ENCODE measurements around the gene DRAP1. TPM values are rescaled to one million over a fixed set of nuclear protein-coding genes. Genes with fewer than 3 reads are reported as not detected.
A peak's percentile ranks its signal among the peaks of the same experiment; 100 is the strongest.

The DRAP1 gene
- total and polyA plus RNA-seq, 2 experiments from 2014 or later, result 121 to 294 TPM

DNA sequence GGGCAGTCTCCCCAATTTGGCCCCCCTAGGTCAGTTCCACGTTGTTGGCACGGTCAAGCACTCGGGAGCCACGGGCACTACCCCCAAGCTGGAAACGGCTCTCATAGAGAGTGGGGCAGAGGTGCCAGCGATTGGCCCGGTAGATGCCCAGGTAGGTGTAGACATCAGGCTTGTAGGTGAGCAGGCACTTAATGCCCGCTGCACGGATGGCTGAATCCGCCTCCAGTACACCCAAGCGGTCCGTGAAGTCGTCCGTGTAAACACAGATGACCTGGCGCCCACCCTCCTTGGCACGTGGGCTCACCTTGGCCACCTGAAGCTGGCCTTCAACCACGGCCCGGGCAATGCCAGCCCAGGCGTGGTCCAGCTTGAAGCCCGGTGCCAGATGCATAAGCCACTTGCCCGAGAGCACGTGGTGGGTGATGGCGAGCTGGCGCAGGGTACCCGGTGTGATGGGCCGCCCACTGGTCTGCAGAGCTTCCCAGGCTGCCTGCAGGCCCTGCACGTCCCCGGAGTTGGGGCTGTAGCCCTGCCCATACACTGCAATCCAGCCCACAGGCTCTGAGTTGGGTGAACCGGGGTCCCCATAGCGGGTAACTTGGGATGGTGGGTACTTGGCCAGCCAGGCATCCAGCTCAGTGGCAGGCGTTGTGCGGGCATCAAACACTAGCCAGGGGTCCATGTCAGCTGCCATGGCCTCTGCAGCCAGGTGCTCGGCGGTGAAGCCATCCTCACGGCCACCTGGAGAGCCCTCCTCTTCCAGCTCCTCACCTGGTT, 1.6 kb upstream of the DRAP1 start:
- Histone ChIP-seq H3K9me2 (ENCODE audit: insufficient read depth) (no peaks in the 10 kb centered on the region), H3K4me1 (ENCODE audit: insufficient read depth) (peaks cover 5% of the 10 kb centered on the region; the same call in 1 of the 2 replicates), H3K4me2 (peak overlapping the region; percentile 92), H3K27ac (ENCODE audit: low read depth) (no peak overlapping the region), H4K20me1 (replicated peaks; ENCODE audit: insufficient read depth) (no peaks in the 10 kb centered on the region), H2AFZ (no peak overlapping the region), H3K79me2 (replicated peaks; ENCODE audit: insufficient read depth) (peaks cover 7% of the 10 kb centered on the region), H3K36me3 (ENCODE audit: insufficient read depth) (no peaks in the 10 kb centered on the region; the same call in 1 of the 2 replicates), H3K4me3 (peak overlapping the region; percentile 98), H3F3A (replicated peaks; ENCODE audit: low read depth) (0 out of 2 replicates have a peak, but pooled peaks cover 6% of the 10 kb centered on the region), H3K27me3 (ENCODE audit: insufficient read depth) (no peaks in the 10 kb centered on the region)
- ATAC-seq (no peak), DNase-seq (ENCODE audit: low spot score) (no peak)
- no peaks in the 10 kb centered on the region for H3K9me3 Mint-ChIP-seq
- peaks cover 20% of the 10 kb centered on the region for H3K27me3 Mint-ChIP-seq (ENCODE audit: insufficient read depth, low read depth, poor library complexity)
- H3K4me1 Mint-ChIP-seq, result peaks cover 6% of the 10 kb centered on the region
- H3K36me3 Mint-ChIP-seq (ENCODE audit: low read depth), result peaks cover 15% of the 10 kb centered on the region
- H3K4me3 Mint-ChIP-seq, result peak overlapping the region; percentile 83
- no peak overlapping the region for H3K27ac Mint-ChIP-seq
- TF ChIP-seq ZNF331 (CRISPR knock-in tag; IDR thresholded peaks at IDR 0.05; ENCODE audit: low read depth), result no peak
- TF ChIP-seq, protein P1, sequence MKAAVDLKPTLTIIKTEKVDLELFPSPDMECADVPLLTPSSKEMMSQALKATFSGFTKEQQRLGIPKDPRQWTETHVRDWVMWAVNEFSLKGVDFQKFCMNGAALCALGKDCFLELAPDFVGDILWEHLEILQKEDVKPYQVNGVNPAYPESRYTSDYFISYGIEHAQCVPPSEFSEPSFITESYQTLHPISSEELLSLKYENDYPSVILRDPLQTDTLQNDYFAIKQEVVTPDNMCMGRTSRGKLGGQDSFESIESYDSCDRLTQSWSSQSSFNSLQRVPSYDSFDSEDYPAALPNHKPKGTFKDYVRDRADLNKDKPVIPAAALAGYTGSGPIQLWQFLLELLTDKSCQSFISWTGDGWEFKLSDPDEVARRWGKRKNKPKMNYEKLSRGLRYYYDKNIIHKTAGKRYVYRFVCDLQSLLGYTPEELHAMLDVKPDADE (IDR thresholded peaks at IDR 0.05), result no peak
- TF ChIP-seq POLR2AphosphoS5 (IDR thresholded peaks at IDR 0.05; ENCODE audit: low read depth), result no peak
- no peak for TF ChIP-seq ZNF114 (CRISPR knock-in tag; IDR thresholded peaks at IDR 0.05)
- TF ChIP-seq CREB1 (CRISPR knock-in tag; IDR thresholded peaks at IDR 0.05; ENCODE audit: low read depth), result no peak
- no peak for TF ChIP-seq EZH2phosphoT487 (IDR thresholded peaks at IDR 0.05; ENCODE audit: unreplicated experiment)
- TF ChIP-seq, protein P2, sequence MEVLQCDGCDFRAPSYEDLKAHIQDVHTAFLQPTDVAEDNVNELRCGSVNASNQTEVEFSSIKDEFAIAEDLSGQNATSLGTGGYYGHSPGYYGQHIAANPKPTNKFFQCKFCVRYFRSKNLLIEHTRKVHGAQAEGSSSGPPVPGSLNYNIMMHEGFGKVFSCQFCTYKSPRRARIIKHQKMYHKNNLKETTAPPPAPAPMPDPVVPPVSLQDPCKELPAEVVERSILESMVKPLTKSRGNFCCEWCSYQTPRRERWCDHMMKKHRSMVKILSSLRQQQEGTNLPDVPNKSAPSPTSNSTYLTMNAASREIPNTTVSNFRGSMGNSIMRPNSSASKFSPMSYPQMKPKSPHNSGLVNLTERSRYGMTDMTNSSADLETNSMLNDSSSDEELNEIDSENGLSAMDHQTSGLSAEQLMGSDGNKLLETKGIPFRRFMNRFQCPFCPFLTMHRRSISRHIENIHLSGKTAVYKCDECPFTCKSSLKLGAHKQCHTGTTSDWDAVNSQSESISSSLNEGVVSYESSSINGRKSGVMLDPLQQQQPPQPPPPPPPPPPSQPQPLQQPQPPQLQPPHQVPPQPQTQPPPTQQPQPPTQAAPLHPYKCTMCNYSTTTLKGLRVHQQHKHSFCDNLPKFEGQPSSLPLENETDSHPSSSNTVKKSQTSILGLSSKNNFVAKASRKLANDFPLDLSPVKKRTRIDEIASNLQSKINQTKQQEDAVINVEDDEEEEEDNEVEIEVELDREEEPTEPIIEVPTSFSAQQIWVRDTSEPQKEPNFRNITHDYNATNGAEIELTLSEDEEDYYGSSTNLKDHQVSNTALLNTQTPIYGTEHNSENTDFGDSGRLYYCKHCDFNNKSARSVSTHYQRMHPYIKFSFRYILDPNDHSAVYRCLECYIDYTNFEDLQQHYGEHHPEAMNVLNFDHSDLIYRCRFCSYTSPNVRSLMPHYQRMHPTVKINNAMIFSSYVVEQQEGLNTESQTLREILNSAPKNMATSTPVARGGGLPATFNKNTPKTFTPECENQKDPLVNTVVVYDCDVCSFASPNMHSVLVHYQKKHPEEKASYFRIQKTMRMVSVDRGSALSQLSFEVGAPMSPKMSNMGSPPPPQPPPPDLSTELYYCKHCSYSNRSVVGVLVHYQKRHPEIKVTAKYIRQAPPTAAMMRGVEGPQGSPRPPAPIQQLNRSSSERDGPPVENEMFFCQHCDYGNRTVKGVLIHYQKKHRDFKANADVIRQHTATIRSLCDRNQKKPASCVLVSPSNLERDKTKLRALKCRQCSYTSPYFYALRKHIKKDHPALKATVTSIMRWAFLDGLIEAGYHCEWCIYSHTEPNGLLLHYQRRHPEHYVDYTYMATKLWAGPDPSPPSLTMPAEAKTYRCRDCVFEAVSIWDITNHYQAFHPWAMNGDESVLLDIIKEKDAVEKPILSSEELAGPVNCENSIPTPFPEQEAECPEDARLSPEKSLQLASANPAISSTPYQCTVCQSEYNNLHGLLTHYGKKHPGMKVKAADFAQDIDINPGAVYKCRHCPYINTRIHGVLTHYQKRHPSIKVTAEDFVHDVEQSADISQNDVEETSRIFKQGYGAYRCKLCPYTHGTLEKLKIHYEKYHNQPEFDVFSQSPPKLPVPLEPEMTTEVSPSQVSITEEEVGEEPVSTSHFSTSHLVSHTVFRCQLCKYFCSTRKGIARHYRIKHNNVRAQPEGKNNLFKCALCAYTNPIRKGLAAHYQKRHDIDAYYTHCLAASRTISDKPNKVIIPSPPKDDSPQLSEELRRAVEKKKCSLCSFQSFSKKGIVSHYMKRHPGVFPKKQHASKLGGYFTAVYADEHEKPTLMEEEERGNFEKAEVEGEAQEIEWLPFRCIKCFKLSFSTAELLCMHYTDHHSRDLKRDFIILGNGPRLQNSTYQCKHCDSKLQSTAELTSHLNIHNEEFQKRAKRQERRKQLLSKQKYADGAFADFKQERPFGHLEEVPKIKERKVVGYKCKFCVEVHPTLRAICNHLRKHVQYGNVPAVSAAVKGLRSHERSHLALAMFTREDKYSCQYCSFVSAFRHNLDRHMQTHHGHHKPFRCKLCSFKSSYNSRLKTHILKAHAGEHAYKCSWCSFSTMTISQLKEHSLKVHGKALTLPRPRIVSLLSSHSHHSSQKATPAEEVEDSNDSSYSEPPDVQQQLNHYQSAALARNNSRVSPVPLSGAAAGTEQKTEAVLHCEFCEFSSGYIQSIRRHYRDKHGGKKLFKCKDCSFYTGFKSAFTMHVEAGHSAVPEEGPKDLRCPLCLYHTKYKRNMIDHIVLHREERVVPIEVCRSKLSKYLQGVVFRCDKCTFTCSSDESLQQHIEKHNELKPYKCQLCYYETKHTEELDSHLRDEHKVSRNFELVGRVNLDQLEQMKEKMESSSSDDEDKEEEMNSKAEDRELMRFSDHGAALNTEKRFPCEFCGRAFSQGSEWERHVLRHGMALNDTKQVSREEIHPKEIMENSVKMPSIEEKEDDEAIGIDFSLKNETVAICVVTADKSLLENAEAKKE (CRISPR knock-in tag; IDR thresholded peaks at IDR 0.05), result no peak
- no peak for TF ChIP-seq EZH2 (IDR thresholded peaks at IDR 0.05; ENCODE audit: low read depth, unreplicated experiment)
- TF ChIP-seq, protein P3, sequence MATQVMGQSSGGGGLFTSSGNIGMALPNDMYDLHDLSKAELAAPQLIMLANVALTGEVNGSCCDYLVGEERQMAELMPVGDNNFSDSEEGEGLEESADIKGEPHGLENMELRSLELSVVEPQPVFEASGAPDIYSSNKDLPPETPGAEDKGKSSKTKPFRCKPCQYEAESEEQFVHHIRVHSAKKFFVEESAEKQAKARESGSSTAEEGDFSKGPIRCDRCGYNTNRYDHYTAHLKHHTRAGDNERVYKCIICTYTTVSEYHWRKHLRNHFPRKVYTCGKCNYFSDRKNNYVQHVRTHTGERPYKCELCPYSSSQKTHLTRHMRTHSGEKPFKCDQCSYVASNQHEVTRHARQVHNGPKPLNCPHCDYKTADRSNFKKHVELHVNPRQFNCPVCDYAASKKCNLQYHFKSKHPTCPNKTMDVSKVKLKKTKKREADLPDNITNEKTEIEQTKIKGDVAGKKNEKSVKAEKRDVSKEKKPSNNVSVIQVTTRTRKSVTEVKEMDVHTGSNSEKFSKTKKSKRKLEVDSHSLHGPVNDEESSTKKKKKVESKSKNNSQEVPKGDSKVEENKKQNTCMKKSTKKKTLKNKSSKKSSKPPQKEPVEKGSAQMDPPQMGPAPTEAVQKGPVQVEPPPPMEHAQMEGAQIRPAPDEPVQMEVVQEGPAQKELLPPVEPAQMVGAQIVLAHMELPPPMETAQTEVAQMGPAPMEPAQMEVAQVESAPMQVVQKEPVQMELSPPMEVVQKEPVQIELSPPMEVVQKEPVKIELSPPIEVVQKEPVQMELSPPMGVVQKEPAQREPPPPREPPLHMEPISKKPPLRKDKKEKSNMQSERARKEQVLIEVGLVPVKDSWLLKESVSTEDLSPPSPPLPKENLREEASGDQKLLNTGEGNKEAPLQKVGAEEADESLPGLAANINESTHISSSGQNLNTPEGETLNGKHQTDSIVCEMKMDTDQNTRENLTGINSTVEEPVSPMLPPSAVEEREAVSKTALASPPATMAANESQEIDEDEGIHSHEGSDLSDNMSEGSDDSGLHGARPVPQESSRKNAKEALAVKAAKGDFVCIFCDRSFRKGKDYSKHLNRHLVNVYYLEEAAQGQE (IDR thresholded peaks at IDR 0.05; ENCODE audit: unreplicated experiment), result no peak
- no peak for TF ChIP-seq NANOG (IDR thresholded peaks at IDR 0.05; ENCODE audit: borderline replicate concordance)
- TF ChIP-seq, protein P4, sequence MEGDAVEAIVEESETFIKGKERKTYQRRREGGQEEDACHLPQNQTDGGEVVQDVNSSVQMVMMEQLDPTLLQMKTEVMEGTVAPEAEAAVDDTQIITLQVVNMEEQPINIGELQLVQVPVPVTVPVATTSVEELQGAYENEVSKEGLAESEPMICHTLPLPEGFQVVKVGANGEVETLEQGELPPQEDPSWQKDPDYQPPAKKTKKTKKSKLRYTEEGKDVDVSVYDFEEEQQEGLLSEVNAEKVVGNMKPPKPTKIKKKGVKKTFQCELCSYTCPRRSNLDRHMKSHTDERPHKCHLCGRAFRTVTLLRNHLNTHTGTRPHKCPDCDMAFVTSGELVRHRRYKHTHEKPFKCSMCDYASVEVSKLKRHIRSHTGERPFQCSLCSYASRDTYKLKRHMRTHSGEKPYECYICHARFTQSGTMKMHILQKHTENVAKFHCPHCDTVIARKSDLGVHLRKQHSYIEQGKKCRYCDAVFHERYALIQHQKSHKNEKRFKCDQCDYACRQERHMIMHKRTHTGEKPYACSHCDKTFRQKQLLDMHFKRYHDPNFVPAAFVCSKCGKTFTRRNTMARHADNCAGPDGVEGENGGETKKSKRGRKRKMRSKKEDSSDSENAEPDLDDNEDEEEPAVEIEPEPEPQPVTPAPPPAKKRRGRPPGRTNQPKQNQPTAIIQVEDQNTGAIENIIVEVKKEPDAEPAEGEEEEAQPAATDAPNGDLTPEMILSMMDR (conservative IDR thresholded peaks at IDR 0.05; ENCODE audit: low read depth in 2 of 2), result no peak
- no peak for TF ChIP-seq JUNB (IDR thresholded peaks at IDR 0.05; ENCODE audit: unreplicated experiment)
- TF ChIP-seq STAT1 (IDR thresholded peaks at IDR 0.05; ENCODE audit: unreplicated experiment), result no peak
